Transverse colon (tissue), 3 donors: ENCODE results near the gene NBAS.

Experiments used
- EP300 ChIP-seq: sonication (generic); formaldehyde crosslinking; IDR thresholded peaks from one replicate; pipeline ENCODE4 v1.6.1; 2017; ENCODE audit warnings: antibody characterized with exemption, low read depth
- POLR2A ChIP-seq: fragments of 450-650 bp; IDR thresholded peaks from one replicate; pipeline ENCODE4 v1.6.1; 2016; ENCODE audit warnings: antibody characterized with exemption, mild to moderate bottlenecking, moderate library complexity
- TF ChIP-seq, protein P1 (sequence below), 5 experiments: fragments of 200-600 bp in 3 of 5; fragments of 450-650 bp in 2 of 5; sonication (generic) in 3 of 5; IDR thresholded peaks; 1 replicate in 2 of 5; 2 replicates in 3 of 5; pipeline ENCODE4 v1.5.1; 2016 to 2017; ENCODE audit warnings: antibody characterized with exemption in 5 of 5, inconsistent platforms in 3 of 5, mild to moderate bottlenecking in 2 of 5, moderate library complexity in 1 of 5

DNA sequence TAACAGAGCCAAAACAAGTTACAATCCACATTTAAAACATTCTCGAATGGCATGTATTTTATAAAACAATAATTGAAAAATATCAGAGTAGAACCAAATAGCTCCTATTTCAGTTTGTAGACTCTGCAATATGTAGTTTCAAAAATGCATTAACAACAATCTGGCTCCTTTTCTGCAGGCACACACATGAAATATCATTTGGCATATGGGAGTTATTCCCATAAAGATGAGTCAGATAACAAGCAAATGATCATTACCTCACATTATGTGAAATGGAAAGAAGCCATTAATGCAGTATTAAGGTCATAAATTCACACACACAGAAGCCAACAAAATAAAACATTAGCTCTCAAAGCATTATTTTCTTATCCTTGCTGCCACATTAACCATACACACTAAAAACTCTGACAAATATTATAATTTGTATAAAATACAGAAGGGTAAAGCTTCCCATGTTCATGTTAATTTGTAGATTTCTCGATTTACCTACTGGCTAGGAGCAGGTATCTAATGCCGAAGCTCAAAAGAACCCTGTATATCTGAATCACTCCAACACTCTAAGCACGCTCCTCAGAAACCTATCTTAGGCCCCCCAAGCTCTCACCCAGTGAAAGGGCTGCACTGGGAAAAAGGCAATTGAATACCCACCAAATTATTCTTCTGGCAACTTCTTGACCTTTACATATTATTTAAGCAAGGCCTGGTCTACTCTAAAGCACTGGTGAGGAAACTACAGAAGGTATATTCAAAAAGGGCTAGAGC is 13.8 kb downstream of the NBAS start:
- TF ChIP-seq POLR2A (no peak), EP300 (no peak)
- TF ChIP-seq, protein P1, sequence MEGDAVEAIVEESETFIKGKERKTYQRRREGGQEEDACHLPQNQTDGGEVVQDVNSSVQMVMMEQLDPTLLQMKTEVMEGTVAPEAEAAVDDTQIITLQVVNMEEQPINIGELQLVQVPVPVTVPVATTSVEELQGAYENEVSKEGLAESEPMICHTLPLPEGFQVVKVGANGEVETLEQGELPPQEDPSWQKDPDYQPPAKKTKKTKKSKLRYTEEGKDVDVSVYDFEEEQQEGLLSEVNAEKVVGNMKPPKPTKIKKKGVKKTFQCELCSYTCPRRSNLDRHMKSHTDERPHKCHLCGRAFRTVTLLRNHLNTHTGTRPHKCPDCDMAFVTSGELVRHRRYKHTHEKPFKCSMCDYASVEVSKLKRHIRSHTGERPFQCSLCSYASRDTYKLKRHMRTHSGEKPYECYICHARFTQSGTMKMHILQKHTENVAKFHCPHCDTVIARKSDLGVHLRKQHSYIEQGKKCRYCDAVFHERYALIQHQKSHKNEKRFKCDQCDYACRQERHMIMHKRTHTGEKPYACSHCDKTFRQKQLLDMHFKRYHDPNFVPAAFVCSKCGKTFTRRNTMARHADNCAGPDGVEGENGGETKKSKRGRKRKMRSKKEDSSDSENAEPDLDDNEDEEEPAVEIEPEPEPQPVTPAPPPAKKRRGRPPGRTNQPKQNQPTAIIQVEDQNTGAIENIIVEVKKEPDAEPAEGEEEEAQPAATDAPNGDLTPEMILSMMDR (IDR thresholded peaks at IDR 0.05): no peak
